B cell (primary cell): Measurements from ENCODE around the gene SLCO2B1.

ENCODE experiments used
- EZH2 ChIP-seq: IDR thresholded peaks from 2 replicates; pipeline ENCODE4 v1.6.1; 2012; ENCODE audit warnings: borderline replicate concordance, low read depth, mild to moderate bottlenecking, moderate library complexity, low read length; ENCODE audit not compliant: insufficient read depth, poor library complexity, severe bottlenecking
- TF ChIP-seq, protein P1 (sequence below): fragments of 200-600 bp; IDR thresholded peaks from one replicate; pipeline ENCODE4 v1.8.0; 2022; ENCODE audit warnings: antibody characterized with exemption, mild to moderate bottlenecking

DNA sequence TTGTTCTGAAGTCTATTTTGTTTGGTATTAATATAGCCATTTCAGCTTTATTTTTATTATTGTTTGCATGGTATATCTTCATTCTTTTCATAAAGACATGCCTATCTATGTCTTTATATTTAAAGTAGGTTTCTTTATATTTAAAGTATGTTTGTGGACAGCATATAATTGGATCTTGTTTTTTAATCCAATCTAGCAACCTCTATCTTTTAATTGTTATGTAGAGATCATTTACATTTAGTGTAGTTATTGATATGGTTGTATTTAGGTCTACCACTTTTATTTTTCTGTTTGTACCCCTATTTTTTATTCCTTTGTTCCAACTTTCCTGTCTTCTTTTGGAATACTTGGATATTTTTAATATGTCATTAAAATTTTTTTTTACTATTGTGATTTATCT is 103.4 kb downstream of the SLCO2B1 start:
- TF ChIP-seq, protein P1, sequence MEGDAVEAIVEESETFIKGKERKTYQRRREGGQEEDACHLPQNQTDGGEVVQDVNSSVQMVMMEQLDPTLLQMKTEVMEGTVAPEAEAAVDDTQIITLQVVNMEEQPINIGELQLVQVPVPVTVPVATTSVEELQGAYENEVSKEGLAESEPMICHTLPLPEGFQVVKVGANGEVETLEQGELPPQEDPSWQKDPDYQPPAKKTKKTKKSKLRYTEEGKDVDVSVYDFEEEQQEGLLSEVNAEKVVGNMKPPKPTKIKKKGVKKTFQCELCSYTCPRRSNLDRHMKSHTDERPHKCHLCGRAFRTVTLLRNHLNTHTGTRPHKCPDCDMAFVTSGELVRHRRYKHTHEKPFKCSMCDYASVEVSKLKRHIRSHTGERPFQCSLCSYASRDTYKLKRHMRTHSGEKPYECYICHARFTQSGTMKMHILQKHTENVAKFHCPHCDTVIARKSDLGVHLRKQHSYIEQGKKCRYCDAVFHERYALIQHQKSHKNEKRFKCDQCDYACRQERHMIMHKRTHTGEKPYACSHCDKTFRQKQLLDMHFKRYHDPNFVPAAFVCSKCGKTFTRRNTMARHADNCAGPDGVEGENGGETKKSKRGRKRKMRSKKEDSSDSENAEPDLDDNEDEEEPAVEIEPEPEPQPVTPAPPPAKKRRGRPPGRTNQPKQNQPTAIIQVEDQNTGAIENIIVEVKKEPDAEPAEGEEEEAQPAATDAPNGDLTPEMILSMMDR: no peak
- TF ChIP-seq EZH2: no peak
